ENCODE data around the gene IL4I1.

Gene IL4I1

DNA sequence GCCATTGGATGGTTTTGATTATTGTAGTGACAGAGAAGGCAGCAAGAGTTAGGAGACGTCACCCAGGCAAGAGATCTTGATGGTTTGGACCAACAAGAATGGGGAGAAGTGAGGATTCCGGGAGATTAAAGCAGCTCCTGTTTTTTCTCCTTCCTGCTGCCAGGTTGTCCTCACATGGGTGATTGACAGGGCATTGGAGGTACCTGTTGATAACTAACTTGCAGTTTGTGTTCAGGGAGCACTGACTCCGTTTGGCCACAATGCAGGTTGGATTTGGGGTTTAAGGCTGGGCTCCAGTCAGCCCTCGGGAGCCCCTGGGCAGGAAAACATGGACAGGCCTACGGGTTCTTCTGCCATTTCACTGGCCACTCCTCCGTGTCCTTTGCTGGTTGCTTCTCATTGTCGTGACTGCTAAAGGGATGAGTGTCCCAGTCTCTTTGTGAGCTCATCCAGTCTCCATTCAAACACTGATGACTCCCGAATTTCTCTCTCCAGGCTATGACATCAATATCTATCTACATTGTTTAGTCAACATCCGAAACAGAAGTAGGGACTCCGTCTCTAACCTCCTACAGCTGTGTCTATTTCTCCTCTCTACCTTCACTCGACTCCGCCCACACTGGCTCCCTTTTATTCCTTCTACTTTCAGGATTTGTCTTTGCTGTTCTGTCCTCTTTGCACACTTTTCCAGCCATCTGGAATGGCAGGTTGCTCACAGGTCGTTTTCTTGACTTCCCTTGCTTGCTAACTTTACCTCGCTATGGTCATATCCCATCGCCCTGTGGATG is 47.1 kb downstream of the IL4I1 start:
- no peak for DNase-seq

DNA sequence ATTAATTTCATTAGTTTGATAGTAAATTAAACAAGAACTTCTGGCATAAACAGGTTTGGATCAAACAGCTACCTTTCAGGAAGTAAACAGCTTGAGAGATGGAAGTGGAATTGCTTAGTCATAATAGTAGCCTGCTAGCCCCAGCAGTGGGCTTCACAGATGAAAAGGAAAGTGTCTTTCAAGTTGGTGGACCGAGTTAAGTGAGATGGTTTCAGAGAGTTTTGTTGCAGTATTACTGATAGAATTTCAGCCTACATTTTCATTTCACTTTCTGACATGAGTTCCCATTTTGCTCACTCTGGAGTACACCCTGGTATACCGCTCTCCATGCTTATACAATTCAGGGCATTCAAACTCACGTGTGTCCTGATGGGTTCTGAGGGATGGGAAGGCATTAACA is 47.7 kb downstream of the IL4I1 start:
- DNase-seq, result no peak

DNA sequence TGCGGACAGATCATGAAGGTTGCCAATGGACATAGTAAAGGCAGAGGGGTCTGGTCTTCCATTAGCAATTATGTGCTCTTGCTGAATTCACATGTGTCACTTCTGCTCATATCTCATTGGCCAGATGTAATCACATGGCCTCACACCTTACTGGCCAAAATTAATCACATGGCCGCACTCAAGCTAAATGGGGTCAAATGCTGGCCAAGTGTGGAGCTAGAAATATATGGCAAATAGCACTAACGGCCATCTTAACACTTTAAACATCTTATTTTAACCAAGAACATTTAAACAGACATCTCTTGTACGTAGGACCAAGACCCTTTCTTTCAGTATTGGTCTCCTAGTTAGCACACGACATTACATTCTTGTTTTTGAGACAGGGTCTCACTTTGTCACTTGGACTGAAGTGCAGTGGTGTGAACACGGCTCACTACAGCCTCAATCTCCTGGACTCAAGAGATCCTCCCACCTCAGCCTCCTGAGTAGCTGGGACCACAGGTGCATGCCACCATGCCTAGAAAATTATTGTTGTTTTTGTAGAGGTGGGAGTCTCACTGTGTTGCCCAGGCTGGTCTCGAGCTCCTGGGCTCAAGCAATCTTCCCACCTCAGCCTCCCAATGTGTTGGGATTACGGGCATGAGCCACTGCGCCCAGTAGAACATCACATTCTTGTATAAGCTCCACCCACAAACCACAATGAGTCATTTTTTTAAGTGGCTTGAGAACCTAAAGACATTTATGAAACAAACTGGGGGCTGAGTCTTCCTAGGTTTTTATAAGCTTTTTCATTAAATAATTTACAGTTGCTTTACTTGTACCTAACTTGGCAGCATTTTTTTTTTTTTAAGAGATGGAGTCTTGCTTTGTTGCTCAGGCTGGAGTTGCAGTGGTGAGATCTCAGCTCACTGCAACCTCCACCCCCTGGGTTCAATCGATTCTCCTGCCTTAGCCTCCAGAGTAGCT is 48.7 kb downstream of the IL4I1 start:
- no peak for DNase-seq

DNA sequence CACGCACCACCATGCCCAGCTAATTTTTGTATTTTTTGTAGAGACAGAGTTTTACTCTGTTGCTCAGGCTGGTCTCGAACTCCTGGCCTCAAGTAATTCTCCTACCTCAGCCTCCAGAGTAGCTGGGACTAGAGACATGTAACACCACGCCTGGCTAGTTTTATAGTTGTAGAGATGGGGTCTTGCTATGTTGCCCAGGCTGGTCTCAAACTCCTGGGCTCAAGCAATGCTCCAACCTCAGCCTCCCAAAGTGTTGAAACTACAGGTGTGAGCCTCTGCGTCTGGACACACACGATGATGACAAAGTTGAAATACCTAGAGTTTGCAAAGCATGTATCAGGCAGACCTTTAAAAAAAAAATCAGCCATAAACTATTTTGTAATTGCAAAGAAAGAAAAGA is 50.3 kb downstream of the IL4I1 start:
- DNase-seq, result no peak

DNA sequence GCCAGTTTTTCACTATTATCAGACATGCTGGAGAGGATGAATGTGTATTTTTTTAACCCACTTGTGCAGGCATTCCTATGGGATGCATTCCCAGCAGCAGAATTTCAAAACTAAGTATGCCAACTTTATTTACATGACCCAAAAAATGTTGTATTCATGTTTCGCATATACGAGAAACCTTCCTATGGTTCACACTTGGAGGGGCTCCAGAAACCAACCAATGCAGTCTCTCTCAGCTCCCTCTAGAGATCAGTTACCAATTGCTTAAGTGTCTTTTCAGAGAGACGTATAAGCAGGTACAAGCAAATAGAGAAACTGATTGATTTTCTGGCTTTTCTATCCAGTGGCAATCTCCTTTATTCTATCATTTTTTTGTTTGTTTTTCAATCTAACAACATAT is 51.3 kb downstream of the IL4I1 start:
- DNase-seq, result no peak

DNA sequence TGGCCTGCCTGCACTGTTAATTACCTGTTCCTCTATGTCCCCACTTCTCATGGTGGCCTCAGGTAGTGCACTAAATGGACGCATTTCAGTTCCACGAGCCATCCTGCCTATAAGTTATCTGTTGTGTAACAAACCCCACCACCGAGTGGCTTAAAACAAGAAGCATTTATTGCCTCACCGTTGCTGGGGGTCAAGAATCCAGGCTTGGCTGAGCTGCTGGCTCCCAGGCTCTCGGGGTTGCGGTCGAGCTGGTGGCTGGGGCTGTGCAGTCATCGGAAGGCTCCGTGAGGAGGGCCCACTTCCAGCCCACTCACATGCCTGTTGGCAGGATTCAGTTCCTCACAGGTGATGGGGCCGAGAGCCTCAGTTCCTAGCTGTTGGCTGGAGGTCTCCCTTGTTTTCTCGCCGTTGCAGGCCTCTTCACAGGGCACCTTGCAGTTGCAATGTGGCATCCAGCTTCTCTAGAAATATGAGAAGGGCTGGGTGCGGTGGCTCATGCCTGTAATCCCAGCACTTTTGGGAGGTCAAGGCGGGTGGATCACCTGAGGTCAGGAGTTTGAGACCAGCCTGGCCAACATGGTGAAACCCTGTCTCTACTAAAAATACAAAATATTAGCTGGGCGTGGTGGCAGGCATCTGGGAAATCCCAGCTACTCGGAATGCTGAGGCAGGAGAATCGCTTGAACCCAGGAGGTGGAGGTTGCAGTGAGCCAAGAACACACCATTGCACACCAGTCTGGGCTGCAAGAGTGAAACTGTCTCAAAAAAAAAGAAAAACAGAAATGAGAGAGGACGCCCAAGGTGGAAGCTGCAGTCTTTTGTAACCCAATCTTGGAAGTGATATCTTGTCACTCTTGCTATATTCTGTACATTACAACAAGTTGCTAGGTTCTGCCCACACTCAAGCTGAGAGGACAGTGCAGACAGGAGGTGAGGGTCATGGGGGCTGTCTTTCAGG is 52.3 kb downstream of the IL4I1 start:
- DNase-seq, result no peak

DNA sequence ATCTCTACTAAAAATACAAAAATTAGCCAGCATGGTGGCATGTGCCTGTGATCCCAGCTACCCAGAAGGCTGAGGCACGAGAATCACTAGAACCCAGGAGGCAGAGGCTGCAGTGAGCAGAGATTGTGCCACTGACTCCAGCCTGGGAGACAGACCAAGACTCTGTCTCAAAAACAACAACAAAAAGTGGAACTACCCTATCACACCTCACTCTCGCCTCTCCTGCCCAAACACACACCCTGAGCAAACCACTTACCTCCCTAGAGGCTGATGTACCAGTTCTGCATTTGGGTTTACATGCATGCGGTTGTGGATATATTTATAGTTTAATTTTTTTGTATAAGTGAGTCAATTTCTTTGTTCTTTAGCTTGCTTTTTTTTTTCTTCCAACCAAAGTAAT is 53.4 kb downstream of the IL4I1 start:
- DNase-seq, result no peak

DNA sequence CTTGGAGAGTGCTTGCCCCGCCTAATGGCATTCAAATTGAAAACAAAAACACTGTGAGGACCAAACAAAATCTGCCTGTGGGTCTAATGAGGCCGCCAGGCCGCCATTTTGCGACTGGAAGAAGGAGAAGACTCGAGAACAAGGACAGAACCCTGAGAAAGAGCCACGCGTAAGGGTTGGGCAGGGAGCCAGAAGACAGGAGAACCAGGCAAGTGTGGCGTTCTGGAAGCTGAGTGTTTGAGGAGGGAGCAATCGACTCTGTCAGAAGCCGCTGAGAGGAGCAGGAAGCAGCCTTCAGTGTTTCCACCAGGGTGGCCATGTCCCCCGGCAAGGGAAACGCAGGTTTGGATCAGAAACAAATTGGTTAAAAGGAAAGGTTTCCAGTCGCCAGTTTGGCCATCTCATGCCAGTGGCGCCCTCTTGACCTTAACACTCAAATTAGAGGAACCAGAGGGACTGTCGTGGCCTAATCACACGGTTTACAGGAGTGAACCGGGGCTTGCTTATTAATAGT is 55.9 kb downstream of the IL4I1 start:
- DNase-seq, result no peak

DNA sequence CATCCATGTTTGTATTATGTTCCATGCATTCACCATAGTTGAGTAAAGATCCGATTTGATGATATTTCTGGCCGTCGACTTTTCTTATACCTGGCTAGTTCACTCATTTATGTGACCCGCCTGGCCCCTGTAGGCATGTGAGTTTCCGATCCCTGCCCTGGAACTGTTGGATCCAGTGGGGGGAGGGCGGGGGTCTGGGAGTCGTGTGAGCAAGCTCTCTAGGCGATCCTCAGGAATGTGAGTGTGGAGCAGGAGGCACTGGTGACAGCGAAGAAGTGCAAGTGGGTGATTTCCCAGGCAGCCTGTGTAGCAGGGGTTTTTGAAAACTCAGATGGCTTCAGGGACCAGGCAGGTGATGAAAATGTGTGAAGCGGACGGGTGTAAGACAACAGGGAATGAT is 56.4 kb downstream of the IL4I1 start:
- no peak for DNase-seq

DNA sequence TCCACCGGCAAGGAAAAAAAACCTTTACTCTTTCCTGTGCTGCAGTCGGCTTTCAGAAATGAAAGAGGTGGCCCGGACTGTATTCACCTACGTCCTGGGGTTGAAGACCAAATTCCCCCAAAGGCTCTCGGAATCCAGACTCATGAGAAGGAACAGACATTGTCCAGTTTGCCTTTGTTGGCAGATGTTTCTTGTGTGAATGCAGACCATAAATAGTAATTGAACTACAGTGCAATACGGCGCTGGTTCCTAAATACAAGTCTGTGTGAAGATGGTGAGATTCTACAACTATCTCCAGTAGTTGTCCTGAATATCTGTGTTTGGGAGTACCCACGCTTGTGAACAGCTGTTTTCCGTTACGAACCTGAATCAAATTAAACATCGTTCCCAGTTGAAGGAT is 57.0 kb downstream of the IL4I1 start:
- no peak for DNase-seq
